NB4 (cell line): ENCODE results near the gene PACS1.
"Not testable (repeated sequence)": the region's sequence is repeated elsewhere in the genome, so short reads cannot be mapped to it uniquely, and the experiment has no call there.

ENCODE experiments used
- DNase-seq: peaks from one replicate; pipeline ENCODE4 v3.0.0; 2010; ENCODE audit warnings: low read depth
- H3K4me3 ChIP-seq: one replicate; pipeline ENCODE4 v1.5.1; 2011; ENCODE audit warnings: mild to moderate bottlenecking, low read depth, low read length, moderate library complexity
- CTCF ChIP-seq: IDR thresholded peaks from one replicate; pipeline ENCODE4 v1.5.1; 2012; ENCODE audit warnings: low read depth, low read length
- MYC ChIP-seq: IDR thresholded peaks from 2 replicates; pipeline ENCODE4 v1.6.1; 2011; ENCODE audit warnings: low read depth, low read length
- POLR2A ChIP-seq: IDR thresholded peaks from 2 replicates; pipeline ENCODE4 v1.6.1; 2011; ENCODE audit warnings: mild to moderate bottlenecking; ENCODE audit not compliant: insufficient read length; ENCODE audit errors: extremely low read depth
- TF ChIP-seq, protein P1 (sequence below): IDR thresholded peaks from 2 replicates; pipeline ENCODE4 v1.6.1; 2011; ENCODE audit warnings: low read depth, low read length

The PACS1 gene

GRCh38 chr11:66077927-66078326 is 7.9 kb downstream of the PACS1 start:
- H3K4me3 ChIP-seq: no peak overlapping the region
- DNase-seq: no peak
- no peak for TF ChIP-seq MYC
- TF ChIP-seq CTCF: no peak
- TF ChIP-seq, protein P1, sequence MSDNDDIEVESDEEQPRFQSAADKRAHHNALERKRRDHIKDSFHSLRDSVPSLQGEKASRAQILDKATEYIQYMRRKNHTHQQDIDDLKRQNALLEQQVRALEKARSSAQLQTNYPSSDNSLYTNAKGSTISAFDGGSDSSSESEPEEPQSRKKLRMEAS: no peak
- no peak for TF ChIP-seq POLR2A

DNA sequence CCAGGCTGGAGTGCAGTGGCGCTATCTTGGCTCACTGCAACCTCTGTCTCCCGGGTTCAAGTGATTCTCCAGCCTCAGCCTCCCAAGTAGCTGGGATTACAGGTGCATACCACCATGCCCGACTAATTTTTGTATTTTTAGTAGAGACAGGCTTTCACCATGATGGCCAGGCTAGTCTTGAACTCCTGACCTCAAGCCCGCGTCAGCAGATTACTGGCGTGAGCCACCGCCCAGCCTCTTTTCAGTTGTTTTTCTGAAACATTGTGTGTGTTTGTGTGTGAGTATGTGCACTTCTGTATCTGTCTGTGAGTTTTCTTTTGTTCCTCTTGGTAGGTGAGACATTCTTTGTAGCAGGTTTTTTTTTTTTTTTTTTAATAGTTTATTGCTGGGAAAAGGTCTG is 8.9 kb downstream of the PACS1 start:
- not testable (repeated sequence) for H3K4me3 ChIP-seq, DNase-seq

DNA sequence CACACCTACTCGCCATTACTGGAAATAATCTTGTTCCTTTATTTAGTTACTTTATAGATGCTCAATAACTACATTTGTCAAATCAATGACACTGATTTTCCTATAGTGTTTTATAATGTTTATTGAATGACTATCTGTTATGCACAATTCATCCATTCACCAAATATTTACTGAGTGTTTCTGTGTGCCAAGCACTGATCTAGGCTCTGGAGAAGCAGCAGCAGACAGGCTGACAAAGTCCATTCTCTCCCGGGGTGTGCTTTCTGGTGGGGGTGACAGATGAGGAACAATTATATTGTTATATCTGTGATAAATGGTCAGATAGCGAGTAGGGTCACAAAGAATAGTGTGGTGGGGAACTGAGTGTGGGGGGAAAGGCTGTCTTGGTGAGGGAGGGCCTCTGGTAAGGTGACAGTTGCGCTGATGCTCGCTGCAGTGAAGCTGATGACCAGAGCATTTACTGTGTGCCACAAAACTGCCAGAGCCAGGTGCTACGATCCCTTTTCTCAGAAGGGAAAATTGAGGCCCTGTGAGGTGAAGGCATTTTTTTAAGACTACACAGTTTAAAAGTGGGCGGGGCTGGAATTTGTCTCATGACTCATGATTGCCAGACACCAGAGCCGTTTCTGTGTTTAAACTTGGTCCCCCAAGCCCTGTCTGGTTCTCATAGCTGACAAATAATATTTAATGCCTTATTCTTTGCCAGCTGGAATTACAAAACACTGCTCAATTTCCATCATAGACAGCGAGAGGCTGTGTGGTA is 10.2 kb downstream of the PACS1 start:
- TF ChIP-seq, protein P1: no peak
- TF ChIP-seq POLR2A (no peak), CTCF (no peak), MYC (no peak)
- H3K4me3 ChIP-seq: no peak overlapping the region
- peak; percentile 55 for DNase-seq

DNA sequence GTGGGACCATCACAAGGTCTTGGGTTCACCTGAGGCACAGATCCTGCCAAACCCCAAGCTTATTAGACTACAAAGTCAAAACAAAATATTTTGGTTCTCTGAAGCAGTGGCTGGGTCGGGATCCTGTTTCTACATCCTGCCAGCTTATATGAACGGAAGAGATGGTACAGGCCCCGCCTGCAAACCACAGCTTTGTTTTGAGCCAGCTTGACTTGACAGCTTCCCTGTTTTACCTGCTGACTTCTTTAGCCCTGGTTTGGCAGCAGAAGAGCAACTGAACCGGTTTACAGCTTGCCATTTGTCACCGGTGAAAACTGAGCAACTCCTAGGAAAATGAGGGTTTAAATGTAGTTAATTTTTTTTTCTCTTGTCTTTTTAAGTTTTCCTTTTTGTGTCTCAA is 11.4 kb downstream of the PACS1 start:
- peak; percentile 84 for DNase-seq
- no peak overlapping the region for H3K4me3 ChIP-seq
- TF ChIP-seq, protein P1: no peak
- no peak for TF ChIP-seq MYC
- TF ChIP-seq POLR2A: no peak
- no peak for TF ChIP-seq CTCF

DNA sequence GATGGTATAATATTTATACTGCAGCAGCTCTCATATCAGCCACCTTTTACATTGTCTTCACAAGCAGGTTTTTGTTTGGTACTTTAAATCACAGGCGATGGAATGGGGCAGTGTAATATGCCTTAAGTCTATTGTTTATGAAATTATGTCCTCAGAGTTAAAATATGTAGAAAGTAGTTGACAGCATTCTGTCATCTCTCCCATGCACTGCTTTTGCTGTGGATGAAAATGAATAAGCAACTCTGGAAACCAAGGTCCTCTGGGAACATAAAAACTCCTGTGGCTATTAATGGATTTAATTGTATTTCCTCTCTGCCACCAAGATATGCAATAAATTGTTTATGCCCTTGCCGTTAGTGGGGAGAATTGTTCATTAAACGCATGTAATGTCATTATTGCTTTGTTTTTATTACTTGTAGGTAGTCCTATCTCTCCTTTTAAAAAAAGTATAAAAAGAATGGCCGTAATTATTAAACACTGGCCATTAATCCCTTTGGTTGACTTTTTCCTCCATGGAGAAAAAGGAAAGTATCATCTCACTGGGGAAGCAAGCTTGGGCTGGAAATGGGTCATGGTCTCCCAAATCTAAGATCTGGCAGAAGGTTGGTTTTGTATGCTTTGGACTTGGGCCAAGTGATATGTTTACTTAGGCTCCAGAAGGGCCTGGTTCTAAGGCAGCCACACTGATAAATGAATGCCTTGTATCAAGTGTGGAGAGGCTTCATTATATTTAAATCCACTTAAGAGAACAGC is 13.1 kb downstream of the PACS1 start:
- TF ChIP-seq MYC: no peak
- no peak for TF ChIP-seq CTCF
- TF ChIP-seq POLR2A: no peak
- TF ChIP-seq, protein P1: no peak
- no peak for DNase-seq
- H3K4me3 ChIP-seq: no peak overlapping the region

DNA sequence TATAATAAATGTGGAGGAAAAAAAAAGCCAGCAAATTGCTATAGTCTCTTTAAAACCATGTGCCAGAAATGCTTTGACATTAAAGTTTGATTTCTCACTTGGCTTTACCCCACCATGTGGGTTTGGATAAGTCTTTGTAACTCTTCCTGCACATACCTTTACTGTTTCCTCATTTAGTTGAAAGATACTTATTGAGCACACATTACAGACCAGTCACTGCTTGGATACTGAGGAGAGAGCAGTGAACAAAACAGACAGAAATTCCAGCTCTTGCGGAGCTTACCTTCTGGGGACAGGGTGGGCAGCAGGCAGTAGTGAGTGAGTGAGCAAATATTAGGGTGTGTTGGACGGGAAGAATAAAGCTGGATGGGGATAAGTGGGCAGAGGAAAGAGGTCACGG is 13.7 kb downstream of the PACS1 start:
- DNase-seq: no peak
- no peak for TF ChIP-seq MYC
- TF ChIP-seq, protein P1: no peak
- no peak for TF ChIP-seq CTCF
- no peak overlapping the region for H3K4me3 ChIP-seq
